Lung (tissue), 12 donors: ENCODE results near the gene SEZ6L. TPM values are rescaled to one million over a fixed set of nuclear protein-coding genes. Genes with fewer than 3 reads are reported as not detected.
A peak's percentile ranks its signal among the peaks of the same experiment; 100 is the strongest.

Source experiments
- ATAC-seq: fragments of 200-7000 bp; cut with Tn5 transposase; one replicate; pipeline ENCODE4 v1.9.1; 2020; ENCODE audit warnings: moderate number of reproducible peaks; ENCODE audit not compliant: insufficient read depth, low FRiP score
- DNase-seq, 3 donors: peaks; one replicate each; pipeline ENCODE4 v3.0.0-alpha.2; 2013 to 2017
- H3K27ac ChIP-seq, 2 donors: one replicate each; pipeline ENCODE4 v1.5.1; 2013; ENCODE audit warnings: mild to moderate bottlenecking in 2 of 2, moderate library complexity in 2 of 2, control low read depth in 1 of 2, inconsistent platforms in 1 of 2, low read depth in 1 of 2, low read length in 1 of 2
- H3K27me3 ChIP-seq, 3 donors: one replicate each; pipeline ENCODE4 v1.5.1; 2013; ENCODE audit warnings: low read length in 2 of 3; ENCODE audit not compliant: control insufficient read depth in 3 of 3, insufficient read depth in 3 of 3
- H3K36me3 ChIP-seq, 4 donors: one replicate each; pipeline ENCODE4 v1.5.1; 2013; ENCODE audit warnings: low read length in 4 of 4, mild to moderate bottlenecking in 1 of 4, moderate library complexity in 1 of 4; ENCODE audit not compliant: control insufficient read depth in 4 of 4, insufficient read depth in 4 of 4
- H3K4me1 ChIP-seq, 5 donors: one replicate each; pipeline ENCODE4 v1.5.1; 2013; ENCODE audit warnings: low read length in 5 of 5, mild to moderate bottlenecking in 2 of 5, moderate library complexity in 1 of 5; ENCODE audit not compliant: control insufficient read depth in 5 of 5, insufficient read depth in 5 of 5
- H3K4me3 ChIP-seq: one replicate; pipeline ENCODE4 v1.5.1; 2013; ENCODE audit warnings: mild to moderate bottlenecking, control low read depth, moderate library complexity
- H3K9ac ChIP-seq, 2 donors: one replicate each; pipeline ENCODE4 v1.5.1; 2013; ENCODE audit warnings: low read length in 2 of 2, control low read depth in 1 of 2; ENCODE audit not compliant: insufficient read depth in 1 of 2
- H3K9me3 ChIP-seq, 4 donors: one replicate each; pipeline ENCODE4 v1.5.1; 2013; ENCODE audit warnings: low read length in 3 of 4, mild to moderate bottlenecking in 1 of 4, moderate library complexity in 1 of 4; ENCODE audit not compliant: control insufficient read depth in 4 of 4, insufficient read depth in 3 of 4
- CTCF ChIP-seq: IDR thresholded peaks from 2 replicates; pipeline ENCODE4 v1.5.1; 2012; ENCODE audit warnings: mild to moderate bottlenecking; ENCODE audit errors: control extremely low read depth, extremely low read depth
- WGBS, 2 donors: extraction: QIAGEN DNeasy Blood & Tissue Kit; methylation state at CpG; one replicate each; pipeline ENCODE4 v1.1.7; 2013; 5-methylcytosine and 5-hydroxymethylcytosine counted together
- polyA plus RNA-seq, 2 donors: library from polyadenylated mRNA; stranded (reverse); fragments of 200-250 nt; gene quantifications; one replicate each; pipeline ENCODE4 v1.2.1, GENCODE V29; 2013
- total RNA-seq, 2 donors: library from RNA; depleted of rRNA in 1 of 2; stranded (reverse); fragments of >200 nt in 1 of 2; gene quantifications; one replicate each; pipeline ENCODE4 v1.2.1, GENCODE V29; 2014 to 2021
- donor health status: control.
- donor health status: control.
- donor health status: Bipolar disorder and iron deficiency.
- donor health status: healthy.
- donor health status: DM: yes; HTN: yes; CAD: no.

The SEZ6L gene
- total and polyA plus RNA-seq, 4 donors: 0.02 to 0.46 (median 0.08) TPM

GRCh38 chr22:26316732-26317285, 147.5 kb downstream of the SEZ6L start:
- Histone ChIP-seq H3K9ac (no peak overlapping the region), H3K36me3 (no peaks in the 10 kb centered on the region), H3K27me3 (peaks cover 0 to 7% (median 0%) of the 10 kb centered on the region in 3 donors), H3K4me3 (no peak overlapping the region), H3K4me1 (no peaks in the 10 kb centered on the region), H3K27ac (no peak overlapping the region), H3K9me3 (peaks cover 0 to under 1% (median 0%) of the 10 kb centered on the region in 4 donors)
- ATAC-seq: no peak
- TF ChIP-seq CTCF: no peak
- WGBS, 2 donors: 81 to 82% methylated on average over 2 of the region's 2 CpGs
- DNase-seq: no peak

GRCh38 chr22:26318975-26319374, 149.7 kb downstream of the SEZ6L start:
- H3K36me3 ChIP-seq: no peaks in the 10 kb centered on the region
- H3K4me1 ChIP-seq: no peaks in the 10 kb centered on the region
- no peak overlapping the region for H3K4me3 ChIP-seq
- H3K9me3 ChIP-seq: no peaks in the 10 kb centered on the region
- no peak overlapping the region for H3K27ac ChIP-seq
- ATAC-seq (no peak), DNase-seq (no peak)
- TF ChIP-seq CTCF: no peak
- H3K9ac ChIP-seq: no peak overlapping the region
- 42 to 44% methylated on average over 6 of the region's 6 CpGs for WGBS, 2 donors
- peaks cover 0 to 7% (median 0%) of the 10 kb centered on the region in 3 donors for H3K27me3 ChIP-seq

GRCh38 chr22:26320447-26320846, 151.2 kb downstream of the SEZ6L start:
- no peaks in the 10 kb centered on the region for H3K4me1 ChIP-seq
- no peak for ATAC-seq
- WGBS, 2 donors: 58 to 76% methylated on average over 5 of the region's 5 CpGs
- no peak overlapping the region for H3K4me3 ChIP-seq
- H3K27ac ChIP-seq: no peak overlapping the region
- peaks cover 0 to 7% (median 0%) of the 10 kb centered on the region in 3 donors for H3K27me3 ChIP-seq
- H3K9ac ChIP-seq: no peak overlapping the region
- H3K36me3 ChIP-seq: no peaks in the 10 kb centered on the region
- DNase-seq: no peak
- peaks cover 0 to 2% (median 0%) of the 10 kb centered on the region in 4 donors for H3K9me3 ChIP-seq
- TF ChIP-seq CTCF: no peak

- Histone ChIP-seq H3K36me3 (no peaks in the 10 kb centered on the region), H3K27me3 (peaks cover 0 to 7% (median 0%) of the 10 kb centered on the region in 3 donors), H3K4me1 (no peaks in the 10 kb centered on the region), H3K4me3 (no peak overlapping the region), H3K9me3 (peaks cover 0 to 2% (median 0%) of the 10 kb centered on the region in 4 donors), H3K9ac (no peak overlapping the region), H3K27ac (peak overlapping the region in 1 of 2 donors; percentile 71)
- DNase-seq (no peak), ATAC-seq (no peak)
- no peak for TF ChIP-seq CTCF
- WGBS, 2 donors: 44 to 56% methylated on average over 12 of the region's 12 CpGs
Measured at GRCh38 chr22:26321469-26321913, 152.2 kb downstream of the SEZ6L start.
